ENCODE results near the gene IFNA10.
"Not testable (repeated sequence)": the region's sequence is repeated elsewhere in the genome, so short reads cannot be mapped to it uniquely, and the experiment has no call there.

DNA sequence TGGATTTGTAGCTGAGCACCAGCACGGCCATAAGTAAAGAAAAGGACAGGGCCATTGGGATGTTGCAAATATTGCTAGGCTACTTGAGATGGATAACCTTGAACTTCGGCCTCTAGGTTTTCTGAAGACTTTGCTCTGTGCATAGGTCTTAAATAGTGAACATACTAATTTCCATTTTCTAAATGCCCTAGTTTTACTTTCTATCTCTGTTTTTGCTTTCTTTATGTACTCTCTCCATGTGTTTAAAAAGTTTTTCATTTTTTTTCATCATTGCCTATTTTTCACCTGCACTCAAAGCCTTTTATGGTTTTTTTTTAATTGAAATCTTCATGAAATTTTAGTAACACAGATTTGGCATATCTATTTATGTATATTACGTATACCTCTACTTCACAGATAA, at the start of gene IFNA10:
- not testable (repeated sequence) for TF ChIP-seq TCF12 (IDR thresholded peaks at IDR 0.05; ENCODE audit: low read depth); ZBTB7A (IDR thresholded peaks at IDR 0.05; ENCODE audit: low read depth); CREB1 (IDR thresholded peaks at IDR 0.05; ENCODE audit: low read depth); EP300 (IDR thresholded peaks at IDR 0.05; ENCODE audit: borderline replicate concordance); YY1 (IDR thresholded peaks at IDR 0.05; ENCODE audit: low read depth); CEBPB (IDR thresholded peaks at IDR 0.05); RAD21 (IDR thresholded peaks at IDR 0.05; ENCODE audit: low read depth); TEAD4 (IDR thresholded peaks at IDR 0.05); TAF1 (IDR thresholded peaks at IDR 0.05; ENCODE audit: low read depth); EGR1 (IDR thresholded peaks at IDR 0.05); NFIC (IDR thresholded peaks at IDR 0.05)
- TF ChIP-seq, protein P1, sequence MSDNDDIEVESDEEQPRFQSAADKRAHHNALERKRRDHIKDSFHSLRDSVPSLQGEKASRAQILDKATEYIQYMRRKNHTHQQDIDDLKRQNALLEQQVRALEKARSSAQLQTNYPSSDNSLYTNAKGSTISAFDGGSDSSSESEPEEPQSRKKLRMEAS (IDR thresholded peaks at IDR 0.05): not testable (repeated sequence)
- TF ChIP-seq, protein P2, sequence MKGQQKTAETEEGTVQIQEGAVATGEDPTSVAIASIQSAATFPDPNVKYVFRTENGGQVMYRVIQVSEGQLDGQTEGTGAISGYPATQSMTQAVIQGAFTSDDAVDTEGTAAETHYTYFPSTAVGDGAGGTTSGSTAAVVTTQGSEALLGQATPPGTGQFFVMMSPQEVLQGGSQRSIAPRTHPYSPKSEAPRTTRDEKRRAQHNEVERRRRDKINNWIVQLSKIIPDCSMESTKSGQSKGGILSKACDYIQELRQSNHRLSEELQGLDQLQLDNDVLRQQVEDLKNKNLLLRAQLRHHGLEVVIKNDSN (IDR thresholded peaks at IDR 0.05): not testable (repeated sequence)
- TF ChIP-seq, protein P3, sequence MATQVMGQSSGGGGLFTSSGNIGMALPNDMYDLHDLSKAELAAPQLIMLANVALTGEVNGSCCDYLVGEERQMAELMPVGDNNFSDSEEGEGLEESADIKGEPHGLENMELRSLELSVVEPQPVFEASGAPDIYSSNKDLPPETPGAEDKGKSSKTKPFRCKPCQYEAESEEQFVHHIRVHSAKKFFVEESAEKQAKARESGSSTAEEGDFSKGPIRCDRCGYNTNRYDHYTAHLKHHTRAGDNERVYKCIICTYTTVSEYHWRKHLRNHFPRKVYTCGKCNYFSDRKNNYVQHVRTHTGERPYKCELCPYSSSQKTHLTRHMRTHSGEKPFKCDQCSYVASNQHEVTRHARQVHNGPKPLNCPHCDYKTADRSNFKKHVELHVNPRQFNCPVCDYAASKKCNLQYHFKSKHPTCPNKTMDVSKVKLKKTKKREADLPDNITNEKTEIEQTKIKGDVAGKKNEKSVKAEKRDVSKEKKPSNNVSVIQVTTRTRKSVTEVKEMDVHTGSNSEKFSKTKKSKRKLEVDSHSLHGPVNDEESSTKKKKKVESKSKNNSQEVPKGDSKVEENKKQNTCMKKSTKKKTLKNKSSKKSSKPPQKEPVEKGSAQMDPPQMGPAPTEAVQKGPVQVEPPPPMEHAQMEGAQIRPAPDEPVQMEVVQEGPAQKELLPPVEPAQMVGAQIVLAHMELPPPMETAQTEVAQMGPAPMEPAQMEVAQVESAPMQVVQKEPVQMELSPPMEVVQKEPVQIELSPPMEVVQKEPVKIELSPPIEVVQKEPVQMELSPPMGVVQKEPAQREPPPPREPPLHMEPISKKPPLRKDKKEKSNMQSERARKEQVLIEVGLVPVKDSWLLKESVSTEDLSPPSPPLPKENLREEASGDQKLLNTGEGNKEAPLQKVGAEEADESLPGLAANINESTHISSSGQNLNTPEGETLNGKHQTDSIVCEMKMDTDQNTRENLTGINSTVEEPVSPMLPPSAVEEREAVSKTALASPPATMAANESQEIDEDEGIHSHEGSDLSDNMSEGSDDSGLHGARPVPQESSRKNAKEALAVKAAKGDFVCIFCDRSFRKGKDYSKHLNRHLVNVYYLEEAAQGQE (IDR thresholded peaks at IDR 0.05; ENCODE audit: low read depth): not testable (repeated sequence)

All from Ishikawa (cell line).